K562 (cell line): ENCODE results near the gene ERF. TPM values are rescaled to one million over a fixed set of nuclear protein-coding genes. Genes with fewer than 3 reads are reported as not detected.

Experiments
- BRCA1 ChIP-seq, 2 experiments: fragments of 450-650 bp in 1 of 2; sonication (generic) in 1 of 2; formaldehyde crosslinking in 1 of 2; IDR thresholded peaks; 2 replicates each; pipeline versions ENCODE4 v1.5.0 to v1.6.1; 2017 to 2020; ENCODE audit warnings: mild to moderate bottlenecking in 1 of 2, missing genetic modification reagents in 1 of 2
- BRD4 ChIP-seq: fragments of 200-600 bp; sonication (generic); IDR thresholded peaks from 2 replicates; pipeline ENCODE4 v1.6.1; 2017; ENCODE audit warnings: inconsistent platforms
- HDAC1 ChIP-seq, 2 experiments: fragments of 450-650 bp; IDR thresholded peaks; 2 replicates each; pipeline ENCODE4 v1.6.1; 2016 to 2017; ENCODE audit warnings: inconsistent platforms in 1 of 2, mild to moderate bottlenecking in 1 of 2, moderate library complexity in 1 of 2
- HMGN3 ChIP-seq: IDR thresholded peaks from 2 replicates; pipeline ENCODE4 v1.6.1; 2011; ENCODE audit warnings: borderline replicate concordance, low read depth, mild to moderate bottlenecking, mixed read lengths, low read length; ENCODE audit not compliant: insufficient read length; ENCODE audit errors: extremely low read depth
- LEF1 ChIP-seq: fragments of 450-650 bp; IDR thresholded peaks from 2 replicates; pipeline ENCODE4 v1.6.1; 2016; ENCODE audit warnings: mild to moderate bottlenecking
- MCM3 ChIP-seq: fragments of 450-650 bp; IDR thresholded peaks from 2 replicates; pipeline ENCODE4 v1.6.1; 2016
- MEIS2 ChIP-seq: fragments of 450-650 bp; IDR thresholded peaks from 2 replicates; pipeline ENCODE4 v1.6.1; 2014; ENCODE audit warnings: mild to moderate bottlenecking; ENCODE audit not compliant: partially characterized antibody
- MYBL2 ChIP-seq, 2 experiments: fragments of 450-650 bp in 1 of 2; sonication (generic) in 1 of 2; formaldehyde crosslinking in 1 of 2; IDR thresholded peaks; 2 replicates each; pipeline versions ENCODE4 v1.6.1 to v1.8.1; 2017 to 2022; ENCODE audit warnings: borderline replicate concordance in 1 of 2, inconsistent platforms in 1 of 2, low read depth in 1 of 2, mild to moderate bottlenecking in 1 of 2, missing genetic modification reagents in 1 of 2, moderate library complexity in 1 of 2
- NFE2L1 ChIP-seq: fragments of 450-650 bp; IDR thresholded peaks from 2 replicates; pipeline ENCODE4 v1.6.1; 2016; ENCODE audit warnings: missing genetic modification characterization, low read depth, mild to moderate bottlenecking, missing compliant biosample characterization, moderate library complexity, borderline replicate concordance
- PML ChIP-seq: IDR thresholded peaks from 2 replicates; pipeline ENCODE4 v1.6.1; 2012; ENCODE audit warnings: low read length, inconsistent platforms
- PTTG1 ChIP-seq: fragments of 450-650 bp; IDR thresholded peaks from 2 replicates; pipeline ENCODE4 v1.6.1; 2016; ENCODE audit warnings: low read depth, mild to moderate bottlenecking, missing genetic modification characterization, missing compliant biosample characterization
- SMARCA5 ChIP-seq: fragments of 450-650 bp; IDR thresholded peaks from 2 replicates; pipeline ENCODE4 v1.6.1; 2016
- TCF7 ChIP-seq: sonication (generic); IDR thresholded peaks from 2 replicates; pipeline ENCODE4 v1.6.1; 2016; ENCODE audit warnings: antibody characterized with exemption, borderline replicate concordance
- TEAD1 ChIP-seq, 2 experiments: fragments of 450-650 bp in 1 of 2; sonication (generic) in 1 of 2; formaldehyde crosslinking; IDR thresholded peaks; 2 replicates each; pipeline versions ENCODE4 v1.4.0 to v1.8.0; 2020 to 2022; ENCODE audit warnings: mild to moderate bottlenecking in 2 of 2, missing genetic modification reagents in 1 of 2
- ZNF224 ChIP-seq: sonication (generic); formaldehyde crosslinking; IDR thresholded peaks from 2 replicates; pipeline ENCODE4 v1.8.0; 2022; ENCODE audit warnings: mild to moderate bottlenecking, missing genetic modification reagents
- ZNF41 ChIP-seq: fragments of 250-450 bp; sonication (Bioruptor Pico); conservative IDR thresholded peaks from 2 replicates; pipeline ENCODE4 v1.4.0; 2020; ENCODE audit warnings: mild to moderate bottlenecking
- ZNF589 ChIP-seq: fragments of 200-800 bp; sonication (Bioruptor generic); IDR thresholded peaks from 2 replicates; pipeline ENCODE4 v1.6.1; 2016; ENCODE audit warnings: low read depth, missing genetic modification characterization, missing compliant biosample characterization
- polyA plus RNA-seq, 8 experiments: library from polyadenylated mRNA; depleted of rRNA in 4 of 8; stranded (reverse) in 5 of 8; unstranded in 3 of 8; fragments of >200 nt; fragmentation: Nextera tagmentation in 2 of 8; fragmentation: Illumina TruSeq in 1 of 8; extraction: Ambion mirVana in 2 of 8; extraction: Trizol in 1 of 8; gene quantifications; 2 replicates each; pipeline versions ENCODE4 v1.2.1 to v1.2.3, GENCODE V29; 2011 to 2014; ENCODE audit warnings: inconsistent platforms in 1 of 8, missing spikeins in 1 of 8
- total RNA-seq, 7 experiments: library from RNA; depleted of rRNA in 6 of 7; stranded (reverse); fragments of >200 nt in 6 of 7; fragmentation: Illumina TruSeq in 2 of 7; extraction: Trizol in 2 of 7; gene quantifications; 2 replicates each; pipeline versions ENCODE4 v1.2.1 to v1.2.3, GENCODE V29; 2011 to 2021; ENCODE audit warnings: low replicate concordance in 1 of 7
- TF ChIP-seq, protein P1 (sequence below), 3 experiments: fragments of 200-800 bp in 1 of 3; fragments of 250-450 bp in 1 of 3; fragments of 450-650 bp in 1 of 3; sonication (Bioruptor Pico) in 1 of 3; sonication (Bioruptor generic) in 1 of 3; formaldehyde crosslinking in 1 of 3; IDR thresholded peaks; 2 replicates each; pipeline versions ENCODE4 v1.6.1 to v1.8.0; 2016 to 2022; ENCODE audit warnings: mild to moderate bottlenecking in 2 of 3, missing genetic modification characterization in 2 of 3, missing compliant biosample characterization in 1 of 3, moderate library complexity in 1 of 3
- TF ChIP-seq, protein P2 (sequence below): sonication (generic); formaldehyde crosslinking; IDR thresholded peaks from 2 replicates; pipeline ENCODE4 v1.8.0; 2022; ENCODE audit warnings: mild to moderate bottlenecking, missing genetic modification reagents

Gene ERF
- total and polyA plus RNA-seq, 9 of the 15 experiments (the other 6 are each of a cell fraction or from before 2014, with no cell fraction given): 0.03 to 75.4 (median 27.0) TPM

DNA sequence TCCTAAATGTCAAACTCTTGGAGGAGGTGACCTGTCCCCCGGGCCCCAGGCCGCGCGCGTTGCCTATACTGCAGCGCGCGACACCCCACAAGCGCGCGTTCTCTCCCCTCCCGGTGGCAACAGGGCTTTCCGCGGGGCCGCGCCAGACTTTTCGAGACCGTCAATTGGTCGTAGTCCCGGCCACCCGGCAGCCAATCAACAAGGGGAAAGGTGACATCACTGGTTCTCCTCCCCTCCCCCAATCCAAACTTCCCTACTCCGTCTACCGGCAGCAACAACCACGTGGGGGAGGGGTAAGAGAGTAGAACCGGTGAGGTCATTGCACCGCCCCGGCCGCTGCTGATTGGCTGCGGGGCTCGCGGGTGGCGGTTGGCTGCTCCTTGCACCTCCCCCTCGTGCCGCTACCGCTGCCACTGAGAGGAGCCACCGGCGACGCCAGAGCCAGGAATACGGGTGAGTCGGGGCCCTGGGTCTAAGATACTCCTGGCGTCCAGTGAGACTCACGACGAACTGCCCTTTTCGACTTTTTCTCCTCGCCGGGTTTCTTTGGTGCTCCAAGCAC is 13.3 kb upstream of the ERF start (continued):
- TF ChIP-seq, protein P1, sequence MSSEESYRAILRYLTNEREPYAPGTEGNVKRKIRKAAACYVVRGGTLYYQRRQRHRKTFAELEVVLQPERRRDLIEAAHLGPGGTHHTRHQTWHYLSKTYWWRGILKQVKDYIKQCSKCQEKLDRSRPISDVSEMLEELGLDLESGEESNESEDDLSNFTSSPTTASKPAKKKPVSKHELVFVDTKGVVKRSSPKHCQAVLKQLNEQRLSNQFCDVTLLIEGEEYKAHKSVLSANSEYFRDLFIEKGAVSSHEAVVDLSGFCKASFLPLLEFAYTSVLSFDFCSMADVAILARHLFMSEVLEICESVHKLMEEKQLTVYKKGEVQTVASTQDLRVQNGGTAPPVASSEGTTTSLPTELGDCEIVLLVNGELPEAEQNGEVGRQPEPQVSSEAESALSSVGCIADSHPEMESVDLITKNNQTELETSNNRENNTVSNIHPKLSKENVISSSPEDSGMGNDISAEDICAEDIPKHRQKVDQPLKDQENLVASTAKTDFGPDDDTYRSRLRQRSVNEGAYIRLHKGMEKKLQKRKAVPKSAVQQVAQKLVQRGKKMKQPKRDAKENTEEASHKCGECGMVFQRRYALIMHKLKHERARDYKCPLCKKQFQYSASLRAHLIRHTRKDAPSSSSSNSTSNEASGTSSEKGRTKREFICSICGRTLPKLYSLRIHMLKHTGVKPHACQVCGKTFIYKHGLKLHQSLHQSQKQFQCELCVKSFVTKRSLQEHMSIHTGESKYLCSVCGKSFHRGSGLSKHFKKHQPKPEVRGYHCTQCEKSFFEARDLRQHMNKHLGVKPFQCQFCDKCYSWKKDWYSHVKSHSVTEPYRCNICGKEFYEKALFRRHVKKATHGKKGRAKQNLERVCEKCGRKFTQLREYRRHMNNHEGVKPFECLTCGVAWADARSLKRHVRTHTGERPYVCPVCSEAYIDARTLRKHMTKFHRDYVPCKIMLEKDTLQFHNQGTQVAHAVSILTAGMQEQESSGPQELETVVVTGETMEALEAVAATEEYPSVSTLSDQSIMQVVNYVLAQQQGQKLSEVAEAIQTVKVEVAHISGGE (CRISPR knock-in tag; IDR thresholded peaks at IDR 0.05): peak in 1 of 3 experiments; percentile 84; a peak in 2 of 6 replicates
- TF ChIP-seq MYBL2 (IDR thresholded peaks at IDR 0.05; ENCODE audit: low read depth) (no peak), MYBL2 (CRISPR knock-in tag; IDR thresholded peaks at IDR 0.05; ENCODE audit: borderline replicate concordance) (no peak), ZNF589 (peak; percentile 78; the same call in 1 of the 2 replicates), BRD4 (no peak), MCM3 (no peak), HMGN3 (peak; percentile 68), HDAC1 (IDR thresholded peaks at IDR 0.05) (no peak), ZNF224 (CRISPR knock-in tag) (no peak), BRCA1 (IDR thresholded peaks at IDR 0.05) (no peak), BRCA1 (CRISPR knock-in tag; IDR thresholded peaks at IDR 0.05) (no peak), LEF1 (peak; percentile 89), SMARCA5 (no peak), TCF7 (no peak), NFE2L1 (tag) (no peak), PTTG1 (tag) (no peak), ZNF41 (CRISPR knock-in tag) (0 out of 2 replicates have a peak, but pooled peaks have one; percentile 46), TEAD1 (CRISPR knock-in tag; IDR thresholded peaks at IDR 0.05) (0 out of 4 replicates have a peak, but pooled peaks of 1 of the 2 experiments have one; percentile 46), MEIS2 (peak; percentile 52), PML (no peak; the same call in 1 of the 2 replicates)
- TF ChIP-seq, protein P2, sequence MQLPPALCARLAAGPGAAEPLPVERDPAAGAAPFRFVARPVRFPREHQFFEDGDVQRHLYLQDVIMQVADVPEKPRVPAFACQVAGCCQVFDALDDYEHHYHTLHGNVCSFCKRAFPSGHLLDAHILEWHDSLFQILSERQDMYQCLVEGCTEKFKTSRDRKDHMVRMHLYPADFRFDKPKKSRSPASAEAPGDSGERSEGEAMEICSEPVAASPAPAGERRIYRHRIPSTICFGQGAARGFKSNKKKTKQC: 0 out of 2 replicates have a peak, but pooled peaks have one; percentile 52
